ENCODE measurements around the gene SLC49A3. TPM values are rescaled to one million over a fixed set of nuclear protein-coding genes. Genes with fewer than 3 reads are reported as not detected.

SLC49A3 gene
- total RNA-seq, 1 donor from 2014 or later, result 6.2 TPM

DNA sequence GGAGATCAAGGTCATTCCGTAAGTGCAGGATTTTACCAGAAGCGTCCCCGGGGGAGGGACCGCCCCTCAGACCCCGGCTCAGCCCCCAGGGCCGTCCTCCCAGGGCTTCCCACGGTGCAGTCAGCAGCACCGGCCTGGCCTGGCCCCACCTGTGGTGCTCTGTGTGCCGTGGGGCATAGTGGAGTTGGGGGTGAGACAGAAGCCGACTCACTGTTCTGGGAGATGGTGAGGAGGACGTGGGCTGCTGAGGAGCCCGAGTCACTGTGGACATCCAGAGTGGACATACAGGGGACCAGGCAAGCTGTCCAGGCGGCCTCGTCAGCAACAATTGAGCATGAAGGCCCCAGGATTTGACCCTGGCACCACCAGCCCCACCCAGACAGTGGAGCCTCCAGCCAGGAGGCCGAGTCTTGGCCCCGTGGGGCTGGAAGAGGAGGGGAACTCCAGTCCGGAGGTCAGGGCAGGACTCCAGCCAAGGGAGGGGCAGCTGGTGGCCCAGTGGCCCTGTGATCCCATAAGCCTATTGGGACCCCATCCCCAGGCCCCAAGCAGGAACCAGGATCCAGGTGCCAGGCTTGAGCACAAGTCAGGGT, 34.0 kb downstream of the SLC49A3 start:
- Mint-ChIP-seq H3K4me1 (ENCODE audit: low read depth, unreplicated experiment) (no peaks in the 10 kb centered on the region), H3K27me3 (ENCODE audit: low read depth, unreplicated experiment) (peaks cover 22% of the 10 kb centered on the region), H3K9me3 (ENCODE audit: unreplicated experiment) (peaks cover 3% of the 10 kb centered on the region), H3K4me3 (ENCODE audit: unreplicated experiment) (no peak overlapping the region), H3K36me3 (ENCODE audit: low read depth, unreplicated experiment) (no peaks in the 10 kb centered on the region), H3K27ac (ENCODE audit: unreplicated experiment) (no peak overlapping the region)
- Histone ChIP-seq H3K36me3 (ENCODE audit: insufficient read depth, low read length) (no peaks in the 10 kb centered on the region), H2AFZ (ENCODE audit: low read depth, low read length) (no peak overlapping the region), H3K4me3 (ENCODE audit: insufficient read depth, low read depth, low read length) (no peak overlapping the region), H3K4me1 (ENCODE audit: insufficient read depth, low read length) (no peaks in the 10 kb centered on the region), H3K9ac (ENCODE audit: low read length) (no peak overlapping the region), H3K4me2 (ENCODE audit: low read length) (no peak overlapping the region), H4K20me1 (ENCODE audit: insufficient read depth, low read length) (no peaks in the 10 kb centered on the region), H3K9me3 (ENCODE audit: insufficient read depth, low read depth, low read length) (peaks cover 17% of the 10 kb centered on the region), H3K27ac (ENCODE audit: low read depth, low read length) (no peak overlapping the region), H3K27me3 (ENCODE audit: insufficient read depth, low read length) (peaks cover 4% of the 10 kb centered on the region), H3K79me2 (ENCODE audit: insufficient read depth, low read length) (no peaks in the 10 kb centered on the region)
- TF ChIP-seq EZH2 (IDR thresholded peaks at IDR 0.05; ENCODE audit: insufficient read depth, low read length) (no peak), CTCF (IDR thresholded peaks at IDR 0.05; ENCODE audit: insufficient read depth, low read depth, low read length) (no peak)
- DNase-seq (ENCODE audit: low read depth) (no peak), FAIRE-seq (no peak)

DNA sequence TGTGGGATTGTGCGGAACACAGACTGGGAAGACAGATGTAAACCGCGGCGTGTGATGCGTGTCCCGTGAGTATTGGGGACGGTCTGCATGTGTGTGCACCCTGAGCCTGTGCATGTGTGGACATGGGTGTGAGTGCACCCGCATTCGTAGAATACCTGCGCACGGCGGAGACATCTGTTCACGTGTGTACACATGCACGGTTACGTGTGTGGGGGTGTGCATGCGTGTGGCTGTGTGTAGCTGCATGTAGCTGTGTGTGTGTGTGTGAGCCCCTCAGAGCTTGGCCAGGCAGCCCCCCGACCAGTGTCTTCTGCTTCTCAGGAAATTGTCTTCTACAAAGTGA, 34.5 kb downstream of the SLC49A3 start:
- Mint-ChIP-seq H3K36me3 (ENCODE audit: low read depth, unreplicated experiment) (no peaks in the 10 kb centered on the region), H3K4me1 (ENCODE audit: low read depth, unreplicated experiment) (no peaks in the 10 kb centered on the region), H3K4me3 (ENCODE audit: unreplicated experiment) (no peak overlapping the region), H3K27ac (ENCODE audit: unreplicated experiment) (no peak overlapping the region), H3K9me3 (ENCODE audit: unreplicated experiment) (peaks cover 3% of the 10 kb centered on the region), H3K27me3 (ENCODE audit: low read depth, unreplicated experiment) (peaks cover 22% of the 10 kb centered on the region)
- Histone ChIP-seq H3K36me3 (ENCODE audit: insufficient read depth, low read length) (no peaks in the 10 kb centered on the region), H3K27ac (ENCODE audit: low read depth, low read length) (no peak overlapping the region), H3K4me3 (ENCODE audit: insufficient read depth, low read depth, low read length) (no peak overlapping the region), H3K79me2 (ENCODE audit: insufficient read depth, low read length) (no peaks in the 10 kb centered on the region), H3K9ac (ENCODE audit: low read length) (no peak overlapping the region), H3K4me2 (ENCODE audit: low read length) (no peak overlapping the region), H3K4me1 (ENCODE audit: insufficient read depth, low read length) (no peaks in the 10 kb centered on the region), H3K9me3 (ENCODE audit: insufficient read depth, low read depth, low read length) (peaks cover 13% of the 10 kb centered on the region), H4K20me1 (ENCODE audit: insufficient read depth, low read length) (no peaks in the 10 kb centered on the region), H2AFZ (ENCODE audit: low read depth, low read length) (no peak overlapping the region), H3K27me3 (ENCODE audit: insufficient read depth, low read length) (peaks cover 4% of the 10 kb centered on the region)
- DNase-seq (ENCODE audit: low read depth), result no peak
- TF ChIP-seq CTCF (IDR thresholded peaks at IDR 0.05; ENCODE audit: insufficient read depth, low read depth, low read length), result no peak
- no peak for TF ChIP-seq EZH2 (IDR thresholded peaks at IDR 0.05; ENCODE audit: insufficient read depth, low read length)
- FAIRE-seq, result no peak

GRCh38 chr4:653831-654502, 35.0 kb downstream of the SLC49A3 start:
- Histone ChIP-seq H3K36me3 (ENCODE audit: insufficient read depth, low read length) (no peaks in the 10 kb centered on the region), H3K79me2 (ENCODE audit: insufficient read depth, low read length) (no peaks in the 10 kb centered on the region), H3K9ac (ENCODE audit: low read length) (no peak overlapping the region), H2AFZ (ENCODE audit: low read depth, low read length) (no peak overlapping the region), H3K27ac (ENCODE audit: low read depth, low read length) (no peak overlapping the region), H3K27me3 (ENCODE audit: insufficient read depth, low read length) (peaks cover 4% of the 10 kb centered on the region), H3K4me2 (ENCODE audit: low read length) (no peak overlapping the region), H3K4me3 (ENCODE audit: insufficient read depth, low read depth, low read length) (no peak overlapping the region), H4K20me1 (ENCODE audit: insufficient read depth, low read length) (no peaks in the 10 kb centered on the region), H3K9me3 (ENCODE audit: insufficient read depth, low read depth, low read length) (peaks cover 8% of the 10 kb centered on the region), H3K4me1 (ENCODE audit: insufficient read depth, low read length) (no peaks in the 10 kb centered on the region)
- TF ChIP-seq CTCF (IDR thresholded peaks at IDR 0.05; ENCODE audit: insufficient read depth, low read depth, low read length), result no peak
- TF ChIP-seq EZH2 (IDR thresholded peaks at IDR 0.05; ENCODE audit: insufficient read depth, low read length), result no peak
- Mint-ChIP-seq H3K36me3 (ENCODE audit: low read depth, unreplicated experiment) (no peaks in the 10 kb centered on the region), H3K9me3 (ENCODE audit: unreplicated experiment) (peaks cover 3% of the 10 kb centered on the region), H3K4me3 (ENCODE audit: unreplicated experiment) (no peak overlapping the region), H3K27me3 (ENCODE audit: low read depth, unreplicated experiment) (peaks cover 21% of the 10 kb centered on the region), H3K4me1 (ENCODE audit: low read depth, unreplicated experiment) (no peaks in the 10 kb centered on the region), H3K27ac (ENCODE audit: unreplicated experiment) (no peak overlapping the region)
- FAIRE-seq (no peak), DNase-seq (ENCODE audit: low read depth) (no peak)
